DMS114 treated with DMSO at 0.1 percent for 48 hours (cell line): Measurements from ENCODE around the gene PTCD1.
"Not testable (repeated sequence)": the region's sequence is repeated elsewhere in the genome, so short reads cannot be mapped to it uniquely, and the experiment has no call there.

Experiments
- DNase-seq: peaks from one replicate; lab custom pipeline; 2025; ENCODE audit not compliant: unreplicated experiment; lab: John Stamatoyannopoulos, UW

The PTCD1 gene

GRCh38 chr7:99452541-99452940 is 13.9 kb upstream of the PTCD1 start:
- DNase-seq = no peak

GRCh38 chr7:99451936-99452335 is 13.3 kb upstream of the PTCD1 start:
- no peak for DNase-seq

- no peak for DNase-seq
Measured at GRCh38 chr7:99449326-99449725, 10.7 kb upstream of the PTCD1 start.

GRCh38 chr7:99448855-99449254 is 10.3 kb upstream of the PTCD1 start:
- no peak for DNase-seq

- no peak for DNase-seq
Measured at GRCh38 chr7:99447943-99448342, 9.3 kb upstream of the PTCD1 start.

- DNase-seq = no peak
Measured at GRCh38 chr7:99446096-99446495, 7.5 kb upstream of the PTCD1 start.

- no peak for DNase-seq
Measured at GRCh38 chr7:99440195-99440594, 1.6 kb upstream of the PTCD1 start.

GRCh38 chr7:99437946-99438572 is 539 bp downstream of the PTCD1 start:
- DNase-seq = no peak

GRCh38 chr7:99433158-99433557 is 5.4 kb downstream of the PTCD1 start:
- no peak for DNase-seq

- DNase-seq = not testable (repeated sequence)
Measured at GRCh38 chr7:99431756-99432540, 6.7 kb downstream of the PTCD1 start.

- no peak for DNase-seq
Measured at GRCh38 chr7:99429756-99430155, 8.8 kb downstream of the PTCD1 start.

GRCh38 chr7:99428972-99429566 is 9.5 kb downstream of the PTCD1 start:
- DNase-seq = no peak

GRCh38 chr7:99424932-99425730 is 13.5 kb downstream of the PTCD1 start:
- DNase-seq = no peak

GRCh38 chr7:99422625-99423024 is 16.0 kb downstream of the PTCD1 start:
- DNase-seq = no peak

- no peak for DNase-seq
Measured at GRCh38 chr7:99422186-99422585, 16.4 kb downstream of the PTCD1 start.

- no peak for DNase-seq
Measured at GRCh38 chr7:99420986-99421385, 17.6 kb downstream of the PTCD1 start.

GRCh38 chr7:99420213-99420612 is 18.4 kb downstream of the PTCD1 start:
- DNase-seq = no peak

GRCh38 chr7:99419323-99420021 is 19.1 kb downstream of the PTCD1 start:
- no peak for DNase-seq

- no peak for DNase-seq
Measured at GRCh38 chr7:99418260-99418659, 20.3 kb downstream of the PTCD1 start.

- peak; percentile 54 for DNase-seq
Measured at GRCh38 chr7:99415513-99416127, 23.0 kb downstream of the PTCD1 start.
